Astrocyte (in vitro differentiated cells and primary cell): ENCODE data around the gene SLC29A4. TPM values are rescaled to one million over a fixed set of nuclear protein-coding genes. Genes with fewer than 3 reads are reported as not detected.
"Not testable (repeated sequence)": the region's sequence is repeated elsewhere in the genome, so short reads cannot be mapped to it uniquely, and the experiment has no call there.

ENCODE experiments used
- DNase-seq: peaks from one replicate; pipeline ENCODE4 v3.0.0-alpha.2; 2010; ENCODE audit warnings: low read depth
- FAIRE-seq: peaks from 2 replicates; lab custom pipeline; 2011; peaks lifted over from hg19 to GRCh38; lab: Jason Lieb, UNC
- H2AFZ ChIP-seq: 2 replicates; pipeline ENCODE4 v1.6.0; 2012; ENCODE audit warnings: low read depth, low read length, inconsistent platforms
- H3K27ac ChIP-seq: 2 replicates; pipeline ENCODE4 v1.5.1; 2011; ENCODE audit warnings: low read depth, low read length, inconsistent platforms
- H3K27me3 ChIP-seq: 2 replicates; pipeline ENCODE4 v1.6.0; 2011; ENCODE audit warnings: low read length, inconsistent platforms; ENCODE audit not compliant: insufficient read depth
- H3K36me3 ChIP-seq: 2 replicates; pipeline ENCODE4 v1.5.1; 2011; ENCODE audit warnings: low read length, inconsistent platforms; ENCODE audit not compliant: insufficient read depth
- H3K4me1 ChIP-seq: 2 replicates; pipeline ENCODE4 v1.5.1; 2011; ENCODE audit warnings: low read length, inconsistent platforms; ENCODE audit not compliant: insufficient read depth
- H3K4me2 ChIP-seq: 2 replicates; pipeline ENCODE4 v1.6.0; 2012; ENCODE audit warnings: low read length, inconsistent platforms
- H3K4me3 ChIP-seq: 2 replicates; pipeline ENCODE4 v1.5.1; 2011; ENCODE audit warnings: low read depth, mild to moderate bottlenecking, low read length, inconsistent platforms; ENCODE audit not compliant: insufficient read depth
- H3K79me2 ChIP-seq: 2 replicates; pipeline ENCODE4 v1.6.0; 2012; ENCODE audit warnings: mild to moderate bottlenecking, low read length, inconsistent platforms; ENCODE audit not compliant: insufficient read depth
- H3K9ac ChIP-seq: 2 replicates; pipeline ENCODE4 v1.6.0; 2012; ENCODE audit warnings: mild to moderate bottlenecking, low read length, inconsistent platforms
- H3K9me3 ChIP-seq: 2 replicates; pipeline ENCODE4 v1.5.1; 2012; ENCODE audit warnings: low read depth, mild to moderate bottlenecking, low read length, inconsistent platforms; ENCODE audit not compliant: insufficient read depth
- H4K20me1 ChIP-seq: 2 replicates; pipeline ENCODE4 v1.6.0; 2012; ENCODE audit warnings: low read length, inconsistent platforms; ENCODE audit not compliant: insufficient read depth
- H3K27ac Mint-ChIP-seq: one replicate; pipeline ENCODE4 v1.8.0; 2021; ENCODE audit warnings: mild to moderate bottlenecking, mixed read lengths; ENCODE audit not compliant: unreplicated experiment
- H3K27me3 Mint-ChIP-seq: one replicate; pipeline ENCODE4 v1.8.0; 2021; ENCODE audit warnings: low read depth, mixed read lengths; ENCODE audit not compliant: unreplicated experiment
- H3K36me3 Mint-ChIP-seq: one replicate; pipeline ENCODE4 v1.8.0; 2021; ENCODE audit warnings: low read depth, mixed read lengths; ENCODE audit not compliant: unreplicated experiment
- H3K4me1 Mint-ChIP-seq: one replicate; pipeline ENCODE4 v1.8.0; 2021; ENCODE audit warnings: low read depth, mixed read lengths; ENCODE audit not compliant: unreplicated experiment
- H3K4me3 Mint-ChIP-seq: one replicate; pipeline ENCODE4 v1.8.0; 2021; ENCODE audit warnings: mild to moderate bottlenecking, moderate library complexity, mixed read lengths; ENCODE audit not compliant: unreplicated experiment
- H3K9me3 Mint-ChIP-seq: one replicate; pipeline ENCODE4 v1.8.0; 2021; ENCODE audit warnings: mild to moderate bottlenecking, mixed read lengths; ENCODE audit not compliant: unreplicated experiment
- CTCF ChIP-seq: IDR thresholded peaks from 2 replicates; pipeline ENCODE4 v1.5.1; 2011; ENCODE audit warnings: low read depth, mild to moderate bottlenecking, inconsistent platforms, low read length, moderate library complexity; ENCODE audit not compliant: insufficient read depth
- EZH2 ChIP-seq: IDR thresholded peaks from 2 replicates; pipeline ENCODE4 v1.6.1; 2012; ENCODE audit warnings: mild to moderate bottlenecking, low read length, inconsistent platforms; ENCODE audit not compliant: insufficient read depth
- total RNA-seq: library from RNA; stranded (reverse); gene quantifications from 2 replicates; pipeline ENCODE4 v1.2.1, GENCODE V29; 2021

The SLC29A4 gene
- total RNA-seq, 1 donor from 2014 or later = 8.2 TPM

- FAIRE-seq = no peak
- no peak overlapping the region for H3K27ac ChIP-seq
- H2AFZ ChIP-seq = no peak overlapping the region
- no peak overlapping the region for H3K4me2 ChIP-seq
- peaks cover 3% of the 10 kb centered on the region for H3K9me3 ChIP-seq
- H3K4me3 ChIP-seq = no peak overlapping the region
- H3K4me1 ChIP-seq = no peaks in the 10 kb centered on the region
- TF ChIP-seq CTCF (no peak), EZH2 (no peak)
- Mint-ChIP-seq H3K4me1 (no peaks in the 10 kb centered on the region), H3K4me3 (no peak overlapping the region), H3K27me3 (peaks cover 17% of the 10 kb centered on the region), H3K36me3 (peaks cover 11% of the 10 kb centered on the region), H3K9me3 (peaks cover 5% of the 10 kb centered on the region), H3K27ac (no peak overlapping the region)
- H3K79me2 ChIP-seq = no peaks in the 10 kb centered on the region
- no peaks in the 10 kb centered on the region for H4K20me1 ChIP-seq
- no peaks in the 10 kb centered on the region for H3K36me3 ChIP-seq
- H3K27me3 ChIP-seq = no peaks in the 10 kb centered on the region
- DNase-seq = no peak
- H3K9ac ChIP-seq = no peak overlapping the region
Measured at GRCh38 chr7:5291301-5291700, 8.6 kb downstream of the SLC29A4 start.

- not testable (repeated sequence) for H3K36me3 Mint-ChIP-seq, H3K27ac ChIP-seq, H3K9ac ChIP-seq, H3K9me3 ChIP-seq, H3K4me1 ChIP-seq, FAIRE-seq, H3K4me2 ChIP-seq, DNase-seq, H3K4me3 ChIP-seq, H3K9me3 Mint-ChIP-seq, H3K27ac Mint-ChIP-seq, H3K79me2 ChIP-seq, H3K36me3 ChIP-seq, H4K20me1 ChIP-seq, H3K4me1 Mint-ChIP-seq, H3K27me3 ChIP-seq, H3K4me3 Mint-ChIP-seq, H2AFZ ChIP-seq
- H3K27me3 Mint-ChIP-seq = peaks cover 14% of the 10 kb centered on the region
Measured at GRCh38 chr7:5291711-5292335, 9.1 kb downstream of the SLC29A4 start.

- Histone ChIP-seq H3K27me3 (no peaks in the 10 kb centered on the region), H3K27ac (no peak overlapping the region), H3K9me3 (peaks cover 3% of the 10 kb centered on the region), H3K9ac (no peak overlapping the region), H3K4me3 (no peak overlapping the region), H3K4me2 (no peak overlapping the region), H3K79me2 (no peaks in the 10 kb centered on the region), H2AFZ (no peak overlapping the region), H3K4me1 (no peaks in the 10 kb centered on the region), H4K20me1 (no peaks in the 10 kb centered on the region), H3K36me3 (no peaks in the 10 kb centered on the region)
- peaks cover 5% of the 10 kb centered on the region for H3K9me3 Mint-ChIP-seq
- H3K27ac Mint-ChIP-seq = no peak overlapping the region
- peaks cover 25% of the 10 kb centered on the region for H3K27me3 Mint-ChIP-seq
- DNase-seq (no peak), FAIRE-seq (no peak)
- no peaks in the 10 kb centered on the region for H3K4me1 Mint-ChIP-seq
- no peak overlapping the region for H3K4me3 Mint-ChIP-seq
- TF ChIP-seq EZH2 = no peak
- TF ChIP-seq CTCF = no peak
- peaks cover 8% of the 10 kb centered on the region for H3K36me3 Mint-ChIP-seq
Measured at GRCh38 chr7:5294169-5294987, 11.6 kb downstream of the SLC29A4 start.
